ENCODE measurements around the gene MARCHF9.

MARCHF9 gene

DNA sequence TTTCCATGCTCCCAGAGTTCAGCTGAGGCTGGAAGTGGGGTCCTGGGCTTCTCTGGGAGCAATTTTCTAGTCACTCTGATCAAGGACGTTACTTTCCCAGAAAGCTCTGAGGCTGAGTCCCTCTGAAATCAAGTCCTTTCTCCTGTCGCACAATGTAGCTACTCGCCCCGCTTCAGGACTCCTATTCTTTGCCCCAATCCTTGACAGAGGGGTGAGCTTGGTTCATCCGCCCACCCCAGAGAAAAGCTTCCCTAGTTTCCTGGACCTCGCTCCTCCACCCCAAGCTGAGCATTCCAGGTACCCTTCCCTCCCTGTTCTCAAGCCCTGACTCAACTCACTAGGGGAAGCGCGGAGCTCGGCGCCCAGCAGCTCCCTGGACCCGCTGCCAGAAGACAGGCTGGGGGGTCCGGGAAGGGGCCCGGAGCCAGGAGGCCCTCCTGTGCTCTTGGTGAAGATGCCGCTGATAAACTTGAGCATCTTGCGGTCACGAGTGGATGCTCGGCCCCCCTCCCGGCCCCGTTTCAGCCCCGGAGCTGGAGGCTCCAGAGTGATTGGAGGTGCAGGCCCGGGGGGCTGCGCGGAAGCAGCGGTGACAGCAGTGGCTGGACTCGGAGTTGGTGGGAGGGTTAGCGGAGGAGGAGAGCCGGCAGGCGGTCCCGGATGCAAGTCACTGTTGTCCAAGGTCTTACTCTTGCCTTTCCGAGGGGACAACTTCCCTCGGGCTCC lies 18.0 kb upstream of the MARCHF9 start:
- DNase-seq (ENCODE audit: low read depth, low spot score), result no peak
- H3K27ac ChIP-seq, result no peak overlapping the region

- H3K27ac ChIP-seq, result no peak overlapping the region
- DNase-seq (ENCODE audit: low read depth, low spot score), result no peak
Observed at GRCh38 chr12:57737467-57738460, 17.1 kb upstream of the MARCHF9 start.

GRCh38 chr12:57738661-57739237 lies 16.2 kb upstream of the MARCHF9 start, which contains the start of gene AGAP2:
Gene AGAP2, minus strand, starts transcription at chr12:57738742. Its CDS starts 496 bp downstream, at chr12:57738246.
- no peak within 1 kb of the TSS for H3K27ac ChIP-seq
- DNase-seq (ENCODE audit: low read depth, low spot score), result no peak

DNA sequence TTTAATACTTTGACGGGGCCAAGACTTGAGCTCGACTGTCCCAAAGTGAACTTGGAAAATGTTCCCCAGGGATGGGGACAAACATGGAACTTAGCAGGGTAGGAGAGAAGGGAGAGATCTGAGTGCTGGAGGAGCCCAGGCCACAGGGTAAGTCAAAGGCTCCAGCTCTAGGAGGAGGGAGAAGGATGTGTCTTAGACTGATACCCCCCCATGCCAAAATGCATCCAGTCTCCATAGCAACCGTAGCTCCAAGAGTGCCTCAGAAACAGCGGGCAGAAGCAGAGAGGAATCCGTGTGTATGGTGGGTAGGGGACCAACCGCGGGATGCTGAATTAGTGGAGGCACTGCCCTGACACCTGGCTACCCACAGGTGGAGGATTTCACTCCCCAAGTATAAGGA lies 15.5 kb upstream of the MARCHF9 start:
- no peak overlapping the region for H3K27ac ChIP-seq
- no peak for DNase-seq (ENCODE audit: low read depth, low spot score)

GRCh38 chr12:57739914-57740538 lies 14.9 kb upstream of the MARCHF9 start:
- no peak overlapping the region for H3K27ac ChIP-seq
- DNase-seq (ENCODE audit: low read depth, low spot score), result no peak

- DNase-seq (ENCODE audit: low read depth, low spot score), result no peak
- no peak overlapping the region for H3K27ac ChIP-seq
Observed at GRCh38 chr12:57740656-57741412, 14.1 kb upstream of the MARCHF9 start.

DNA sequence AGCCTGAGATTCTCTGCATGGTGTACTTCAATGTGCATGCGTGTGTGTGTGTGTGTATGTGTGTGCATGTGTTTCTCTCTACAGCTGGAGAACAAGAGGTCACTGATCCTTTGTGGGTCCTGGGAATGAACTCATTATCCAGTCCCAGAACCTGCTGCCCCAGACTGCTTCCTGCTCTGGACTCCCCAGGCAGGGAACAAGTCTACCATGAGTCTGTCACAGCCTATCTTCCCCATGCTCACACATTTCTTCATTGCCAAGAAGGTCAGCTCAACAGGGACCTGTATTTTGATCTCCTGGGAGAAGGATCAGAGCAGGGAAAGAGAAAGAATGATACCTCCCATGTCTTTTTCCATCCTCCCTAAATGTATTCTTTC lies 13.5 kb upstream of the MARCHF9 start:
- DNase-seq (ENCODE audit: low read depth, low spot score), result no peak
- H3K27ac ChIP-seq, result no peak overlapping the region

DNA sequence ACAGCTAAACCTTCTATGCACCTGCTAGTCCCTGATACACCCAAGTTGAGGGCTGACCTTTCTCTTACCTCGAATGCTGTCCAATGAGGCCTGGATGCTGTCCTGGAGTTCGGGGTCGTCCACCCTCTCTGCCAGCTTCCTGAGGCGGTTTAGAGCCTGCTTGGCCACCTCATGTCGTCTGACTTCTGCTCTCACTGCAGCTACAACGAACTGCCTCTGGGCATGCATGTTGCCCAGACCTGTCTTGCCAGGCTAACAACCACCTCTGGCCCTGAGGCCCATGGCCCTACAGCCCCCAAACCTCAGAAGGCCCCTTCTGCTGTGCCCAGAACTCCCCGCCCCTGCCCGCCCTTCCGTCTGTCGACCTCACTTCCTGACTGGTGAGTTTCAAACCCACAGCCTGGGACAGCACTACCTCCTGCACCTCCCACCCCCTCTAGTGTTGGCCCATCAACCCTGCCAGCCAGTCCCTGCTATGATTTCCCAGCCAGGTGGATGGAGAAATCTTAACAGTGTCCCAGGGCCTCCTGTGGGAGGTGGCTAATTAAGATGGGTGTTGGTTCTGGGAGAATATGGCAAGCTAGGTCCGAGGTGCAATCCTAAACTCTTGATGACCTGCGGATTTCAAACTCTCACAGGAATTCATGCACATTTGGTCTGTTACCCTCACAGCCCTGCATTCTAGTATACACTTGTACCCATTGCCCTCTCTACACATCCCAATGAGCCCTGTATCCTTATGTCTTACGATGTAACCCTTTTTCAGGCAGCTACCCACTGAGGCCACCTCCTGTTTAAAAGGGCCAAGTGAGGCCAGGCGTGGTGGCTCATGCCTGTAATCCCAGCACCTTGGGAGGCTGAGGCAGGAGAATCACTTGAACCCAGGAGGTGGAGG lies 12.8 kb upstream of the MARCHF9 start:
- H3K27ac ChIP-seq, result no peak overlapping the region
- DNase-seq (ENCODE audit: low read depth, low spot score), result no peak

GRCh38 chr12:57743769-57744168 lies 11.1 kb upstream of the MARCHF9 start:
- no peak for DNase-seq (ENCODE audit: low read depth, low spot score)
- no peak overlapping the region for H3K27ac ChIP-seq

GRCh38 chr12:57744194-57744776 lies 10.6 kb upstream of the MARCHF9 start:
- peak overlapping the region; percentile 91 for H3K27ac ChIP-seq
- DNase-seq (ENCODE audit: low read depth, low spot score), result no peak

- H3K27ac ChIP-seq, result peak within 1 kb of the TSS; percentile 91
Observed at GRCh38 chr12:57744777-57745484, 10.0 kb upstream of the MARCHF9 start, which contains the start of gene TSPAN31. Gene TSPAN31, plus strand, starts transcription at chr12:57745039. Its CDS starts 116 bp downstream, at chr12:57745155.

GRCh38 chr12:57745485-57745881 lies 9.4 kb upstream of the MARCHF9 start:
- no peak for DNase-seq (ENCODE audit: low read depth, low spot score)
- H3K27ac ChIP-seq, result peak overlapping the region; percentile 91

More at GRCh38 chr12:57744777-57745484, 10.0 kb upstream of the MARCHF9 start, which contains the start of gene TSPAN31:
- DNase-seq (ENCODE audit: low read depth, low spot score), result peak; percentile 93

DNA sequence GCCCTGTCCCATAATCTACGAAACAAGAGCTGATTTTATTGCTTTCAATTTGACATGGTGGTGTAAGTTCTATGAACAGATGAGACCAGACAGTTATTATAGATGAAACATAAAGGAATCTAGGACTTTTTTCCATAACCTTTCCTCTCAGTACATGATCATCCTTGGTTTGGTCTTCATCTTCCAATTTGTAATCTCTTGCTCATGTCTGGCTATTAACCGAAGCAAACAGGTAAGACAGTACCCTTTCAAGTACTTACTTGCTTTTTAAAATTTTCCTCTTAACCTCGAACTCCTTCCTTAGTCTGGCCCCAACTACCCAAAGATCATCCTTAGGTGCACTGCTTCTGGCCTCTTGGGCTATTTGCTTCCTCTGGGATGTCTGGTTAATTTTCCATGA lies 8.9 kb upstream of the MARCHF9 start:
- peak overlapping the region; percentile 91 for H3K27ac ChIP-seq
- DNase-seq (ENCODE audit: low read depth, low spot score), result no peak

DNA sequence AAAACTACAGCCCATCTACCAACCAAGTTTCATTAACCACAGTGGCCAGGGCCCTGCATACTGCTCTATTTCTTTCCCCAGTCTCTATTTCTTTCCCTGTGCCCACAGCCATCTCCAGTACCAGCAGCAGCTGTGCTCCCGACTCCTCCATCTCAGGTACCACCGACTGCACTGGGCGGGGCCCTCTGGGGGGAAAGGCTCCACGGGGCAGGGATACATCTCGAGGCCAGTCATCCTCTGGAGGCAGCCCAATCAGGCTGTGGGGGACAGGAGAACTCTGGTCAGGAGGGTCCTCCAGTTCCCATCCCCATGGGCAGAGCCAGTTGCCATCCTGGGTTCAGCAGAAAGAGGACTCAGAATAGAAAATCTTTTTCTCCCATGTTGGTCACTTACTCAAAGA lies 5.8 kb upstream of the MARCHF9 start:
- DNase-seq (ENCODE audit: low read depth, low spot score), result no peak
- H3K27ac ChIP-seq, result no peak overlapping the region

GRCh38 chr12:57750561-57751431 lies 4.1 kb upstream of the MARCHF9 start:
- H3K27ac ChIP-seq, result peak overlapping the region; percentile 61
- no peak for DNase-seq (ENCODE audit: low read depth, low spot score)

- H3K27ac ChIP-seq, result peak overlapping the region; percentile 61
- no peak for DNase-seq (ENCODE audit: low read depth, low spot score)
Observed at GRCh38 chr12:57751432-57751787, 3.5 kb upstream of the MARCHF9 start.

All from epithelial cell of prostate (primary cell).